ENCODE results near the gene KLF6. TPM values are rescaled to one million over a fixed set of nuclear protein-coding genes. Genes with fewer than 3 reads are reported as not detected.

Gene KLF6
- polyA plus RNA-seq, 1 experiment = 47.2 TPM

DNA sequence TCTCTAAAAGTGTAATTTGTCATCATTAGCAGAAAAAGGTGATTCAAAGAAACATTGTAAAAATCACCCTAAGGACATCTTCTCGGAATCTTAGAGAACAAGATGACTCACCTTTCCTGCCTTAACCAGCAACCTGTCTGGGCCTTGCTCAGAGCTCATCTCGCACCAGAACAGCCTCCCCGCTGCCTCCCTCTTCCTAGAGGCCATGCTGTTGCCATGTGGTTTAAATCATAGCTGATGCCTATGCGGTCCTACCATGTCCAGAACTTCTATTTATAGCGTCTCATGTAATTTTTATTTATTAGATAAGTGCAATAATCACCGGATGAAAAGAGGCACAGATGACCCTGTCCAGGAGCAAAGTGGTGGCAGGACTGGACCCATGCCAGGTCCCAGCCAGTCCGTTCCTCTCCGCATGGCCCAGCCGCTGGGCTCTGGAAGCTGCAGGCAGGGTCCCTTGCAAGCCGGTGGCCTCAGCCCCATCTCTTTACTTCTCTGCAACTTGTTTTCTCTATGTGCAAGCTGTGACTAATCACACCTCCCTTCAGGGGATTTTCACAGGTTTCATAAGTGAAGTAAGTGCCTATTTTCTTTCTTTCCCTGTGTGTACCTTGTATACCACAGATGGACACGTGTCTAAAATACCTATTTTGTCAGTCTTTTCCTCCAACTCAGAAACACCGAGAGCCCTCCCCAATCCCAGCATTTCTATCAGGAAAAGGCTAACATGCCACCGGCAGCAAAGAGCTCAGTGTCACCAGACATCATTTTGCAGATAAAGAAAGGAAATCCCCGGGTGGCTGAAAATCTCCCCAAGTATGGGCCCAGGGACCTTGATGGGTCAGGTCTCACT lies 27.1 kb downstream of the KLF6 start:
- POLR2A ChIA-PET = no interaction called here
- H3K4me3 ChIP-seq (ENCODE audit: low read depth, low read length) = no peak overlapping the region
- H3K9me3 ChIP-seq (ENCODE audit: control insufficient read depth, insufficient read depth, low read length) = no peaks in the 10 kb centered on the region; the same call in 1 of the 2 replicates
- H3K27ac ChIP-seq (ENCODE audit: low read depth, low read length) = no peak overlapping the region
- TF ChIP-seq, protein P1, sequence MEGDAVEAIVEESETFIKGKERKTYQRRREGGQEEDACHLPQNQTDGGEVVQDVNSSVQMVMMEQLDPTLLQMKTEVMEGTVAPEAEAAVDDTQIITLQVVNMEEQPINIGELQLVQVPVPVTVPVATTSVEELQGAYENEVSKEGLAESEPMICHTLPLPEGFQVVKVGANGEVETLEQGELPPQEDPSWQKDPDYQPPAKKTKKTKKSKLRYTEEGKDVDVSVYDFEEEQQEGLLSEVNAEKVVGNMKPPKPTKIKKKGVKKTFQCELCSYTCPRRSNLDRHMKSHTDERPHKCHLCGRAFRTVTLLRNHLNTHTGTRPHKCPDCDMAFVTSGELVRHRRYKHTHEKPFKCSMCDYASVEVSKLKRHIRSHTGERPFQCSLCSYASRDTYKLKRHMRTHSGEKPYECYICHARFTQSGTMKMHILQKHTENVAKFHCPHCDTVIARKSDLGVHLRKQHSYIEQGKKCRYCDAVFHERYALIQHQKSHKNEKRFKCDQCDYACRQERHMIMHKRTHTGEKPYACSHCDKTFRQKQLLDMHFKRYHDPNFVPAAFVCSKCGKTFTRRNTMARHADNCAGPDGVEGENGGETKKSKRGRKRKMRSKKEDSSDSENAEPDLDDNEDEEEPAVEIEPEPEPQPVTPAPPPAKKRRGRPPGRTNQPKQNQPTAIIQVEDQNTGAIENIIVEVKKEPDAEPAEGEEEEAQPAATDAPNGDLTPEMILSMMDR (IDR thresholded peaks at IDR 0.05; ENCODE audit: low read depth, low read length) = no peak
- CTCF ChIA-PET = no interaction called here
- H3K27me3 ChIP-seq (ENCODE audit: control insufficient read depth, insufficient read depth, low read length) = no peaks in the 10 kb centered on the region
- DNase-seq (ENCODE audit: low read depth, low spot score) = no peak

DNA sequence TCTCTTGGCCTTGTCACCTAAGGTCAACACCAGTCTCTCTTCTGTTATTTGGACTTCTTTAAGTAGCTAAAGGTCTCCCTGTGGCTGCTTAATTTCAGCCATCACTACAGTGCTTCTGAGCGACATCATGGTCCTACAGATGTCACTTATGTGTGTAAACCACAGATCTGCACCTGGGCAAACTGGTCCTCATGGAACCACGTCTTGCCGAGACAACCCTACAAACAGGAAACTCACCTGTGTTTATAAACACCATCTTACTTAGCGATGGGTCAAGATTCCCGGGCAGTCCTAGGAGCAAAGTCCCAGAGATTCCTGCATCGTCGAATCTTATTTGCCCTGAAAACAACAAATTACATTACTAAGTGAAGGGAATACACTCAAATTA lies 27.8 kb downstream of the KLF6 start:
- Histone ChIP-seq H3K9me3 (ENCODE audit: control insufficient read depth, insufficient read depth, low read length) (no peaks in the 10 kb centered on the region), H3K4me3 (ENCODE audit: low read depth, low read length) (no peak overlapping the region), H3K27me3 (ENCODE audit: control insufficient read depth, insufficient read depth, low read length) (no peaks in the 10 kb centered on the region), H3K27ac (ENCODE audit: low read depth, low read length) (no peak overlapping the region)
- CTCF ChIA-PET = no interaction called here
- POLR2A ChIA-PET = no interaction called here
- TF ChIP-seq, protein P1 (IDR thresholded peaks at IDR 0.05; ENCODE audit: low read depth, low read length) = no peak
- no peak for DNase-seq (ENCODE audit: low read depth, low spot score)

DNA sequence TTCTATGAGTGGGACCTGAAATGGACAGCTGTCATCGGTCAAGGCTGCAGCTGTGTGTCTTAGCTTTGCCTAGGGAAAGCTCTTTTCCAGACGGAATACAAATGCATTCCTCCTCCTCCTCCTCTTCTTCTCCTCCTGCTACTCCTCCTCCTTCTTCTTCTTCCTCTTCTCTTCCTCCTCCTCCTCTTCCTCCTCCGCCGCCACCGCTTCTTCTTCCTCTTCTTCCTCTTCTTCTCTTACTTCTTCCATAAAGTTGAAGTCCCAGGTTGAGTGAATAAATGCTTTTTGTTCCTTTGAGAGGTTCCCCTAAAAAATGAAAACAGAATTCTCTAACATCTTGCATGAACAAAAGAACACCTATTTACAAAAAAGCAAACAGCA lies 28.7 kb downstream of the KLF6 start:
- H3K4me3 ChIP-seq (ENCODE audit: low read depth, low read length) = no peak overlapping the region
- H3K27me3 ChIP-seq (ENCODE audit: control insufficient read depth, insufficient read depth, low read length) = no peaks in the 10 kb centered on the region
- CTCF ChIA-PET = no interaction called here
- TF ChIP-seq, protein P1 (IDR thresholded peaks at IDR 0.05; ENCODE audit: low read depth, low read length) = no peak
- H3K27ac ChIP-seq (ENCODE audit: low read depth, low read length) = no peak overlapping the region
- POLR2A ChIA-PET = no interaction called here
- DNase-seq (ENCODE audit: low read depth, low spot score) = no peak
- no peaks in the 10 kb centered on the region for H3K9me3 ChIP-seq (ENCODE audit: control insufficient read depth, insufficient read depth, low read length)

DNA sequence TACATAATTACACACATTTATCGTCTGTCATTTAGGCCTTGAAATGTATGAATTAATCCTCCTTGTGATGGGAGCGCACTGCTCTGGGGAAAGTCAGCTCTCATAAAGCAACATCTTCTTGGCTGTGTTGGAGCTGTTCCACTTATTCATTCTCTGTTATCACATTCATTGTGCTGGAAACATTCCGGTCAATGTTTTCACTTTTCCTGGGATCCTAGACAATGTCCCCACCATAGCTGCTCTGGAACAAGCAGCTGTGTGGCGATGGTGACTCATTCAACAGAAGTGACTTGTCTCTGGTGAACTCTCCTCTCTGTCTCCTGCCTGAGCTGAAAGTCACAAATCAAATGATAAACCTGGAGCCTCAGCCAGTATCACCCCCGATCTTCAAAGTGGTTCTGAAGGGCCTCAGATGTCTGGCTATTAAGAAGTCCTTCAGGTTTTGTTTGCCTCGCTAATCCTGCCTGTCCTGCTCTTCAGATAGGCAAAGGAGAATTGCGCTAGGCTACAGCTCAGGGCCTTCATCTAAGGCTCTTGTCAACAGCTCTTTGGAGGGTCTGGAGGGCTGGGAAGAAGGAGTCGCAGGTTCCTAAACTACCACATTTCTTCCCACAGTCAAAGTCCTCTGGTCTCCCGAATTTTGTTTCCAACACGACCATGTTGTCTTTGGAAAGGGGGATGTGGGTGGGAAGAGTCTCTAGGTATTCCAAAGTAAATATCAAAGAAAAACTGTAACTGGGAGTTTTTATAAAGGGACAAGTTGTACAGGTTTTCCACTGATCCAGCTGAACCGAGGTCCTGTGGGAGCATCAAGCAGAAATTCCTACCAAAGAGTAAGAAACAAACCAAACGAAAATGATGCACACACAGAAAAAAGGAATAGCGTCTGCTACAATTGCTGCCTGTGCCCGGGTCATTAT lies 29.3 kb downstream of the KLF6 start:
- H3K27me3 ChIP-seq (ENCODE audit: control insufficient read depth, insufficient read depth, low read length) = no peaks in the 10 kb centered on the region
- no peak overlapping the region for H3K4me3 ChIP-seq (ENCODE audit: low read depth, low read length)
- ChIA-PET CTCF (no interaction called here), POLR2A (interaction anchor here (1.2 to 1.9 kb wide), 2 partner anchors 20 to 30 kb away, joined by 3 to 6 read pairs; partner anchors contain the start of gene KLF6)
- no peaks in the 10 kb centered on the region for H3K9me3 ChIP-seq (ENCODE audit: control insufficient read depth, insufficient read depth, low read length)
- peak overlapping the region; percentile 35 for H3K27ac ChIP-seq (ENCODE audit: low read depth, low read length)
- DNase-seq (ENCODE audit: low read depth, low spot score) = no peak
- TF ChIP-seq, protein P1 (IDR thresholded peaks at IDR 0.05; ENCODE audit: low read depth, low read length) = no peak
